ENCODE measurements around the gene ETV1.

ETV1 gene

GRCh38 chr7:13875496-13876074 is 113.9 kb downstream of the ETV1 start:
- TF ChIP-seq CTBP1 (IDR thresholded peaks at IDR 0.05; ENCODE audit: borderline replicate concordance) (no peak), FOXA1 (IDR thresholded peaks at IDR 0.05) (no peak), NFRKB (IDR thresholded peaks at IDR 0.05) (no peak), ZNF384 (IDR thresholded peaks at IDR 0.05) (no peak), ELF4 (IDR thresholded peaks at IDR 0.05) (no peak)
- no peak for DNase-seq (ENCODE audit: extremely low spot score)
- ChIA-PET POLR2A (no interaction called here), CTCF (no interaction called here)

DNA sequence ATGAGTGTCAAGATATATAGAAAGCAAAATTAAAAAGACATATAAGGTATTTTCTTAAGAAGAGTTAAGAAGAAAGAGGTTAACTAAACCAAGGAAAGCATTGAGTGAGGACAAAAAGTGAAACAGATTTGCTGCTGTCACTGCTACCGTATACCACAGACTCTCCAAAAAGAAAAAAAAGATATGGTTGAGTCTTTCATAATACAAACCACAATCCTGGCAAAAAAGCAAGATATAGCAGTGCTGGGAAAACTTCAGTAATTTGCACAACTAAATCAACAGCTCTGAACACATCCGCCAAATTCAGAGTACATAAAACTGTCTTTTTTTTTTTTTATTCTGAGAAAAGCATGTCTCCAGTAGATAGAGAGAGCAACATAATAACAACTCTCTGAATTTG is 114.7 kb downstream of the ETV1 start:
- TF ChIP-seq NFRKB (IDR thresholded peaks at IDR 0.05) (no peak), ELF4 (IDR thresholded peaks at IDR 0.05) (no peak), BHLHE40 (IDR thresholded peaks at IDR 0.05; ENCODE audit: borderline replicate concordance) (no peak), CTBP1 (IDR thresholded peaks at IDR 0.05; ENCODE audit: borderline replicate concordance) (no peak), FOXM1 (IDR thresholded peaks at IDR 0.05; ENCODE audit: borderline replicate concordance) (no peak), PKNOX1 (IDR thresholded peaks at IDR 0.05) (no peak), TARDBP (IDR thresholded peaks at IDR 0.05) (no peak), ARNT (IDR thresholded peaks at IDR 0.05) (no peak), SUZ12 (IDR thresholded peaks at IDR 0.05) (no peak), FOXA1 (IDR thresholded peaks at IDR 0.05) (no peak), SP1 (IDR thresholded peaks at IDR 0.05) (no peak)
- DNase-seq (ENCODE audit: extremely low spot score) = no peak
- ChIA-PET POLR2A (no interaction called here), CTCF (no interaction called here)

DNA sequence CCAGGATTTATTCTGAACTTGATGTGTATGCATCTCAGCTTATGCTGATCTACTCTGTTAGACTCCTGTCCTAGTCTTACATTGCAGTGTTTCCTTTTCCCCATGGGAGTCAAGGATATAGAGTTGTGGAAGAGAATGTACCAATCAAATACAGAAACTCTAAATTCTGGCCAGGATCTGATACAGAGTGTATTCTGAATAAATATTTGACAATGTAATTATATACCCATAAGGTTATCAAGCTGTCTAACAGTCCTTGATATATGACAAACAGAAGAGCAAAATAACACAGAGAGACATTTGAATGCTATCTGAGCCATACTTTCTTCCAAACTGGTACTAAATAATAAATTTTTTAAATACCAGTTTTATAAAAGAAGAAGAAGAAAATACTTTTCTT is 116.8 kb downstream of the ETV1 start:
- TF ChIP-seq ELF4 (IDR thresholded peaks at IDR 0.05) = no peak
- TF ChIP-seq FOXA1 (IDR thresholded peaks at IDR 0.05) = no peak
- no peak for TF ChIP-seq SP1 (IDR thresholded peaks at IDR 0.05)
- TF ChIP-seq HDGF (IDR thresholded peaks at IDR 0.05; ENCODE audit: borderline replicate concordance) = no peak
- no peak for TF ChIP-seq L3MBTL2 (conservative IDR thresholded peaks at IDR 0.05)
- no peak for TF ChIP-seq NFRKB (IDR thresholded peaks at IDR 0.05)
- no peak for TF ChIP-seq ARNT (IDR thresholded peaks at IDR 0.05)
- no peak for TF ChIP-seq BHLHE40 (IDR thresholded peaks at IDR 0.05; ENCODE audit: borderline replicate concordance)
- no peak for TF ChIP-seq CTBP1 (IDR thresholded peaks at IDR 0.05; ENCODE audit: borderline replicate concordance)
- no peak for TF ChIP-seq PKNOX1 (IDR thresholded peaks at IDR 0.05)
- no peak for TF ChIP-seq LEF1 (IDR thresholded peaks at IDR 0.05; ENCODE audit: borderline replicate concordance)
- POLR2A ChIA-PET = no interaction called here
- no peak for DNase-seq (ENCODE audit: extremely low spot score)
- CTCF ChIA-PET = no interaction called here

GRCh38 chr7:13871008-13871407 is 118.5 kb downstream of the ETV1 start:
- no peak for DNase-seq (ENCODE audit: extremely low spot score)
- ChIA-PET CTCF (no interaction called here), POLR2A (no interaction called here)
- no peak for TF ChIP-seq FOXK2 (IDR thresholded peaks at IDR 0.05)
- no peak for TF ChIP-seq FOXA1 (IDR thresholded peaks at IDR 0.05)
- TF ChIP-seq FOXM1 (IDR thresholded peaks at IDR 0.05; ENCODE audit: borderline replicate concordance) = no peak
- TF ChIP-seq TARDBP (IDR thresholded peaks at IDR 0.05) = no peak
- TF ChIP-seq PKNOX1 (IDR thresholded peaks at IDR 0.05) = no peak
- TF ChIP-seq LEF1 (IDR thresholded peaks at IDR 0.05; ENCODE audit: borderline replicate concordance) = no peak
- no peak for TF ChIP-seq ELF4 (IDR thresholded peaks at IDR 0.05)
- no peak for TF ChIP-seq HDGF (IDR thresholded peaks at IDR 0.05; ENCODE audit: borderline replicate concordance)
- TF ChIP-seq ARNT (IDR thresholded peaks at IDR 0.05) = no peak
- TF ChIP-seq SP1 (IDR thresholded peaks at IDR 0.05) = no peak
- TF ChIP-seq BHLHE40 (IDR thresholded peaks at IDR 0.05; ENCODE audit: borderline replicate concordance) = no peak

GRCh38 chr7:13860734-13861133 is 128.7 kb downstream of the ETV1 start:
- no peak for DNase-seq (ENCODE audit: extremely low spot score)
- POLR2A ChIA-PET = no interaction called here
- TF ChIP-seq ZNF384 (IDR thresholded peaks at IDR 0.05) = no peak
- TF ChIP-seq HDGF (IDR thresholded peaks at IDR 0.05; ENCODE audit: borderline replicate concordance) = no peak
- no peak for TF ChIP-seq NFRKB (IDR thresholded peaks at IDR 0.05)
- TF ChIP-seq LEF1 (IDR thresholded peaks at IDR 0.05; ENCODE audit: borderline replicate concordance) = no peak
- TF ChIP-seq FOXA1 (IDR thresholded peaks at IDR 0.05) = no peak
- no peak for TF ChIP-seq PKNOX1 (IDR thresholded peaks at IDR 0.05)
- no peak for TF ChIP-seq FOXK2 (IDR thresholded peaks at IDR 0.05)
- TF ChIP-seq SUZ12 (IDR thresholded peaks at IDR 0.05) = no peak
- no peak for TF ChIP-seq ARNT (IDR thresholded peaks at IDR 0.05)
- TF ChIP-seq CTBP1 (IDR thresholded peaks at IDR 0.05; ENCODE audit: borderline replicate concordance) = no peak
- TF ChIP-seq FOXM1 (IDR thresholded peaks at IDR 0.05; ENCODE audit: borderline replicate concordance) = no peak
- no peak for TF ChIP-seq BHLHE40 (IDR thresholded peaks at IDR 0.05; ENCODE audit: borderline replicate concordance)
- TF ChIP-seq SP1 (IDR thresholded peaks at IDR 0.05) = no peak
- no peak for TF ChIP-seq TARDBP (IDR thresholded peaks at IDR 0.05)
- CTCF ChIA-PET = no interaction called here

DNA sequence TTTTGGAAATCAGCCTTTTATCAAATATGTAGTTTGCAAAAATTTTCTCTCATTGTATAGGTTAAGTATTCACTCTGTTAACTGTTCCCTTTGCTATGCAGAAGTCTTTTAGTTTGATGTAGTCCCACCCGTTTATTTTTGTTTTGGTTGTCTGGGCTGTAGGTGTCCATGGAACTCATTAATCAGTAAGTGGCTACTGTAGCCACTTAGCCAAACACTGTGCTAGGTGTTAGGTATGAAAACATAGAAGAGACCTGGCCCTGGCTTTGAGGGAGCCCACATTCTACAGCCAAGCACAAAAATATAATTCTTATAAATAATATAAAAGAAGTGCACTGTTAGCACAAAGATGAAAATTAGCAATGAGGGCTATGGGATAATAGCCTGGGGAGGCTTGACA is 133.5 kb downstream of the ETV1 start:
- POLR2A ChIA-PET = no interaction called here

More for the DNA sequence above, 133.5 kb downstream of the ETV1 start:
- TF ChIP-seq FOXM1 (IDR thresholded peaks at IDR 0.05; ENCODE audit: borderline replicate concordance) (no peak), ELF4 (IDR thresholded peaks at IDR 0.05) (no peak), FOXK2 (IDR thresholded peaks at IDR 0.05) (no peak), LEF1 (IDR thresholded peaks at IDR 0.05; ENCODE audit: borderline replicate concordance) (no peak), BHLHE40 (IDR thresholded peaks at IDR 0.05; ENCODE audit: borderline replicate concordance) (no peak), PKNOX1 (IDR thresholded peaks at IDR 0.05) (no peak), SP1 (IDR thresholded peaks at IDR 0.05) (no peak), ZNF384 (IDR thresholded peaks at IDR 0.05) (no peak), NFRKB (IDR thresholded peaks at IDR 0.05) (no peak)
- CTCF ChIA-PET = no interaction called here
- DNase-seq (ENCODE audit: extremely low spot score) = no peak
